Heart left ventricle (tissue), 16 donors: ENCODE data around the gene CD74. TPM values are rescaled to one million over a fixed set of nuclear protein-coding genes. Genes with fewer than 3 reads are reported as not detected.

Source experiments
- ATAC-seq, 4 donors: fragments of 200-7000 bp; cut with Tn5 transposase; one replicate each; pipeline ENCODE4 v1.9.1; 2020 to 2022; ENCODE audit warnings: moderate library complexity in 4 of 4, mild to moderate bottlenecking in 3 of 4, moderate number of reproducible peaks in 1 of 4
- DNase-seq, 5 donors: peaks; one replicate each; pipeline ENCODE4 v3.0.0-alpha.2; 2020
- H3K27ac ChIP-seq, 12 donors: fragments of 200-600 bp; sonication (generic) in 4 of 12; one replicate each; pipeline versions ENCODE4 v1.5.0 to v1.8.0; 2016 to 2022; ENCODE audit warnings: mild to moderate bottlenecking in 2 of 12
- H3K27me3 ChIP-seq, 9 donors: fragments of 200-600 bp; sonication (generic) in 2 of 9; one replicate each; pipeline versions ENCODE4 v1.5.1 to v1.8.0; 2016 to 2022; ENCODE audit warnings: mild to moderate bottlenecking in 3 of 9
- H3K36me3 ChIP-seq, 9 donors: fragments of 200-600 bp; sonication (generic) in 2 of 9; one replicate each; pipeline versions ENCODE4 v1.5.0 to v1.8.0; 2018 to 2022; ENCODE audit warnings: mild to moderate bottlenecking in 2 of 9
- H3K4me1 ChIP-seq, 12 donors: fragments of 200-600 bp; sonication (generic) in 4 of 12; one replicate each; pipeline versions ENCODE4 v1.5.0 to v1.8.0; 2016 to 2022; ENCODE audit warnings: mild to moderate bottlenecking in 3 of 12
- H3K4me3 ChIP-seq, 12 donors: fragments of 200-600 bp; sonication (generic) in 4 of 12; one replicate each; pipeline versions ENCODE4 v1.5.0 to v1.8.0; 2017 to 2022; ENCODE audit warnings: mild to moderate bottlenecking in 9 of 12, moderate library complexity in 4 of 12
- H3K9me3 ChIP-seq, 12 donors: fragments of 200-600 bp; sonication (generic) in 4 of 12; one replicate each; pipeline versions ENCODE4 v1.5.0 to v1.8.0; 2016 to 2022; ENCODE audit warnings: mild to moderate bottlenecking in 1 of 12
- POLR2A ChIP-seq, 2 donors: fragments of 450-650 bp; IDR thresholded peaks; one replicate each; pipeline ENCODE4 v1.6.1; 2017; ENCODE audit warnings: antibody characterized with exemption in 2 of 2, mild to moderate bottlenecking in 2 of 2, moderate library complexity in 2 of 2
- WGBS, 4 donors: extraction: QIAGEN DNeasy Blood & Tissue Kit in 2 of 4; methylation state at CpG; one replicate each; pipeline versions ENCODE4 v1.1.5 to v1.1.7; 2013 to 2018; 5-methylcytosine and 5-hydroxymethylcytosine counted together
- intact Hi-C, 10 donors: fragments of 100-400 bp; cut with DNase I; formaldehyde crosslinking; loops; one replicate each; pipeline versions ENCODE4 v1.11.1 to v1.14.2; 2022
- long read RNA-seq, 3 donors: library from polyadenylated mRNA; unstranded; transcript quantifications; one replicate each; pipeline ENCODE4 v2.0.0, GENCODE V29; 2020 to 2021
- polyA plus RNA-seq, 2 donors: library from polyadenylated mRNA; stranded (reverse); fragments of 200-250 nt; gene quantifications; one replicate each; pipeline ENCODE4 v1.2.3, GENCODE V29; 2013
- total RNA-seq, 9 donors: library from RNA; depleted of rRNA in 2 of 9; stranded (reverse); fragments of >200 nt in 2 of 9; fragmentation: NEBNext Ultra II Directional in 3 of 9; extraction: Animal tissue kit (Norgen Biotek cat#: 25700) in 3 of 9; gene quantifications; one replicate each; pipeline versions ENCODE4 v1.1.0 to v1.2.4, GENCODE V29; 2016 to 2023
- TF ChIP-seq, protein P1 (sequence below), 12 donors: fragments of 200-600 bp; sonication (generic) in 4 of 12; IDR thresholded peaks; one replicate each; pipeline versions ENCODE4 v1.5.0 to v1.8.0; 2018 to 2022; ENCODE audit warnings: antibody characterized with exemption in 12 of 12, mild to moderate bottlenecking in 5 of 12
- donor health status: ischemic (EF 13 %, LVEDD 7.1; RV severe dilation, severe dysfunction).
- donor health status: healthy with polysubstance abuse.
- donor health status: DM: no; HTN: yes; CAD: no.
- donor health status: DM: no; HTN: no; CAD: no.
- donor health status: ischemic (EF 25% LVEDD 6.9; RV normal size, moderate dysfunction).
- donor health status: ischemic (EF 25% LVEDD 5.7; RV mildly dilated, moderate dysfunction).
- donor health status: healthy.
- donor health status: DM: yes; HTN: yes; CAD: no.
- donor health status: ischemic (EF 35%, LVEDD 5.7; RV mildly dilated, moderate dysfunction).
- donor health status: nonischemic (EF 11% LVEDD 7.7; RV severe dilation, severe dysfunction).
- donor health status: DM: yes; HTN: yes; CAD: no.
- donor health status: PGD.
- donor health status: ischemic (EF 29% LVEDD 5.4; RV normal size, mild dysfunction).
- donor health status: nonischemic (EF 23%, LVEDD 6.1; RV moderate dilation, normal function).

Gene CD74
- 1,000 to 10,000 TPM in 2 of 9 donors, 100 to 1,000 TPM in 7; 139 to 2,756 (median 300) TPM for total RNA-seq
- polyA plus RNA-seq = 100 to 1,000 TPM; 147 to 208 TPM
- long read RNA-seq, donor 1, transcript CD74-202 (8 exons, 1,449 nt) = major isoform, 202 of 264 reads
- long read RNA-seq, donor 1, transcript CD74-201 (9 exons, 981 nt) = minor isoform, 45 of 264 reads
- long read RNA-seq, donor 1, partial matches to known transcripts = 9 of 264 reads
- long read RNA-seq, donor 1, other reads (novel, unspliced or antisense) = 7 of 264 reads
- long read RNA-seq, donor 2, transcript CD74-202 (8 exons, 1,449 nt) = major isoform, 327 of 407 reads
- long read RNA-seq, donor 2, transcript CD74-201 (9 exons, 981 nt) = minor isoform, 68 of 407 reads
- long read RNA-seq, donor 2, partial matches to known transcripts = 4 of 407 reads
- long read RNA-seq, donor 2, other reads (novel, unspliced or antisense) = 8 of 407 reads
- long read RNA-seq, donor 3, transcript CD74-202 (8 exons, 1,449 nt) = major isoform, 102 of 147 reads
- long read RNA-seq, donor 3, transcript CD74-201 (9 exons, 981 nt) = minor isoform, 32 of 147 reads
- long read RNA-seq, donor 3, partial matches to known transcripts = 7 of 147 reads
- long read RNA-seq, donor 3, other reads (novel, unspliced or antisense) = 5 of 147 reads

DNA sequence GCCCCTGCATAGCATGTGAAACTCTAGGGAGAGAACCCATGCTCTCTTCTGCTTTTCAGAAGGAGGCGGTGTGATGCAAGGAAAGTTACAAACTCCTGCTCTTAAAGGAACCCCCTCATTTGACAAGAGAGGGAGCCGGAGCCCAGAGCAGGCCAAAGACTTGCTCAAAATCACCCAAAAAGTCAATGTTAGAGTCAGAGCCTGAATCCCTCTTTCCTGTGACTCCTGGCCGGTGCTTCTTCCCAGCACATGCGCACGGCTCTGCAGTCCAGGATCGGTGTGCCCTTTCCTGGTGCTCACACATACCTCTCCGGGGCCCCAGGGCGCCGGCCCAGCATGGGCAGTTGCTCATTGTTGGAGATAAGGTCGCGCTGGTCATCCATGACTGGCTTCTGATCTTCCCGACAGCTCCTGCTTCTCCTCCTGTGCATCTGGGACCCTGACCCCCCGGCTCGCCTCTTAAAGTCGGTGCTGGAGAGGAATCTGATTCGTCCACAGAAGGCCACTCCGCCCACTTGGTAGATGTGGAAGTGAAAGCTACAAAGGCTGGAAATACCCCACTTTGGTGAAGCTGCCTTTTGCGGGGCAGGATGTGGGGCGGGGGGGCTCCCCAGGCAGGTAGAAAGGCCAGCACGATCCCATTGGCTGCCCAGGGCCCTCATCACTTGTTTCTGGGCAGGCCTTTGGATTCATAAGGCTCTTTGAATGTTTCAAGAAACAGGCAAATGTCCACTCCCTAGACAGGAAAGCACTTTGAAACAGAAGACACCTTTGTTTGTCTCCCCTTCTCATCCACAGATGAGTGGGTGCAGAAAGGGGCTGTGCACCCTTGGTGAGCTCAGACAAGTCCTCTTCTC lies at the start of gene CD74:
Gene CD74 (minus strand): TSS at position 592 of the 857 bp plus-strand sequence. CDS start 161 bp downstream, at position 431.
- peak in 1 of 2 donors; percentile 57 for TF ChIP-seq POLR2A (IDR thresholded peaks at IDR 0.05)
- TF ChIP-seq, protein P1, sequence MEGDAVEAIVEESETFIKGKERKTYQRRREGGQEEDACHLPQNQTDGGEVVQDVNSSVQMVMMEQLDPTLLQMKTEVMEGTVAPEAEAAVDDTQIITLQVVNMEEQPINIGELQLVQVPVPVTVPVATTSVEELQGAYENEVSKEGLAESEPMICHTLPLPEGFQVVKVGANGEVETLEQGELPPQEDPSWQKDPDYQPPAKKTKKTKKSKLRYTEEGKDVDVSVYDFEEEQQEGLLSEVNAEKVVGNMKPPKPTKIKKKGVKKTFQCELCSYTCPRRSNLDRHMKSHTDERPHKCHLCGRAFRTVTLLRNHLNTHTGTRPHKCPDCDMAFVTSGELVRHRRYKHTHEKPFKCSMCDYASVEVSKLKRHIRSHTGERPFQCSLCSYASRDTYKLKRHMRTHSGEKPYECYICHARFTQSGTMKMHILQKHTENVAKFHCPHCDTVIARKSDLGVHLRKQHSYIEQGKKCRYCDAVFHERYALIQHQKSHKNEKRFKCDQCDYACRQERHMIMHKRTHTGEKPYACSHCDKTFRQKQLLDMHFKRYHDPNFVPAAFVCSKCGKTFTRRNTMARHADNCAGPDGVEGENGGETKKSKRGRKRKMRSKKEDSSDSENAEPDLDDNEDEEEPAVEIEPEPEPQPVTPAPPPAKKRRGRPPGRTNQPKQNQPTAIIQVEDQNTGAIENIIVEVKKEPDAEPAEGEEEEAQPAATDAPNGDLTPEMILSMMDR (IDR thresholded peaks at IDR 0.05) = peak in 1 of 12 donors; percentile 14
- H3K4me1 ChIP-seq = peaks cover 0 to 56% (median 26%) of the 10 kb centered on the region in 12 donors
- H3K27ac ChIP-seq = peak within 1 kb of the TSS; percentile 69 to 98 (median 88)
- intact Hi-C loops = no loop called here
- peak; percentile 74 to 86 (median 77) for ATAC-seq
- 9 to 22% (median 17%) methylated on average over 14 to 20 of the region's 20 CpGs for WGBS, 4 donors
- peaks cover 0 to 28% (median 0%) of the 10 kb centered on the region in 9 donors for H3K36me3 ChIP-seq
- H3K4me3 ChIP-seq = peak within 1 kb of the TSS; percentile 1 to 82 (median 61)
- no peaks in the 10 kb centered on the region for H3K27me3 ChIP-seq
- DNase-seq = peak; percentile 83 to 90 (median 89)
- H3K9me3 ChIP-seq = no peaks in the 10 kb centered on the region

DNA sequence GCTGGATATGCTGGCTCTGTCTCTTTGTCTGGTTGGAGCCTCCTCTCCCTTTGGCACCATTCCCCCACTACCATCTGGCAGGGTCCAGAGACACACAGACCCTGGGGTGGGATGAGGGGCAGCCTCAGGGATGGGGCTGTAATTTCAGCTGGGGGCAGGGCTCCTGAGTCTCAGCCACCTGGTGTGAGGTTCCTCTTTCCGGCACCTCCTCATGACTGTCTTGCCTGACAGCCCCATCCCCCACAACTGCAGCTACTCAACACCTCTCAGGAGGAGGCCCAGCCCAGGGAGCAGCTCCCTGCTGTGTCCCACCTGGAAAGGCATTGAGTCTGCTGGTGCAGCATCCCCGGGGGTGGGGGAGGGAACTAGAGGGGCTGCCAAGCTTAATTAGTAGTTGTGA lies 48.5 kb upstream of the CD74 start:
- ATAC-seq (no peak), DNase-seq (no peak)
- no peaks in the 10 kb centered on the region for H3K9me3 ChIP-seq
- TF ChIP-seq, protein P1 (IDR thresholded peaks at IDR 0.05) = no peak
- no peak for TF ChIP-seq POLR2A (IDR thresholded peaks at IDR 0.05)
- H3K27me3 ChIP-seq = no peaks in the 10 kb centered on the region
- WGBS, 4 donors = 42 to 81% (median 64%) methylated on average over 2 of the region's 2 CpGs
- intact Hi-C loops = loop anchor here in 8 of 10 donors (5.0 to 10.0 kb wide), 5 partner anchors 36 to 384 kb away; partner anchors contain the start of gene IRGM (in 1 of the 8)
- no peak overlapping the region for H3K4me3 ChIP-seq
- no peaks in the 10 kb centered on the region for H3K36me3 ChIP-seq
- H3K27ac ChIP-seq = no peak overlapping the region
- H3K4me1 ChIP-seq = peaks cover 0 to 34% (median 19%) of the 10 kb centered on the region in 12 donors

DNA sequence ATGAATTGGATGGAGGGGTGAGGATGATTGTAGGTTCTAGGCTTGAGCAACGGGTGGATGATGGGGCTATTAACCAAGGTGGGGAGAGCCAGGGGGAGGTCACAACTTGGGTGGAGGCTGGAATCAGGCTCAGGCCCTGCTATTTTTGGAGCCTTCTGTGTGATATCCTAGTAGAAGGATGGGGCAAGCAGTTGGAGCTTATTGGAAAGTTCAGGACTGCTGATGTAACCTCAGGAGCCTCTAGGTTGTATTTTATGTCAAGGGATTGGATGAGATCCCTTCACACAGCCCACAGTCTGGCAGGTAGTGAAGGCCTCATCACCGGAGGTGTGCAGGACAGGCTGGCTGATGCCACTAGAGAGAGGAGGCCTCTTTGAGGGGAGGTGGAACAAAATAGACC lies 48.1 kb upstream of the CD74 start:
- Histone ChIP-seq H3K36me3 (no peaks in the 10 kb centered on the region), H3K4me3 (no peak overlapping the region), H3K27me3 (no peaks in the 10 kb centered on the region), H3K4me1 (peaks cover 0 to 30% (median 19%) of the 10 kb centered on the region in 12 donors), H3K27ac (no peak overlapping the region), H3K9me3 (no peaks in the 10 kb centered on the region)
- 53 to 64% (median 55%) methylated on average over 2 of the region's 2 CpGs for WGBS, 4 donors
- intact Hi-C loops = loop anchor here in 8 of 10 donors (5.0 to 10.0 kb wide), 5 partner anchors 37 to 384 kb away; partner anchors contain the start of gene IRGM (in 1 of the 8)
- ATAC-seq (no peak), DNase-seq (no peak)
- TF ChIP-seq, protein P1 (IDR thresholded peaks at IDR 0.05) = no peak
- TF ChIP-seq POLR2A (IDR thresholded peaks at IDR 0.05) = no peak
